Activated CD4-positive, alpha-beta T cell treated with anti-CD3 and anti-CD28 coated beads, Interleukin-2, amount 10 ng/mL, durations not matched to agents 7 days and 5 days (primary cell): ENCODE data around the gene ARHGAP30. TPM values are rescaled to one million over a fixed set of nuclear protein-coding genes. Genes with fewer than 3 reads are reported as not detected.

Experiments
- CTCF ChIA-PET: fragments of 350-600 bp; sonication (Branson Sonifier 250); formaldehyde crosslinking; loops from one replicate; lab custom pipeline; 2021; ENCODE audit warnings: antibody characterized with exemption; lab: Charles Lee
- POLR2A ChIA-PET: fragments of 350-600 bp; sonication (Branson Sonifier 250); formaldehyde crosslinking; loops from one replicate; lab custom pipeline; 2021; ENCODE audit warnings: antibody characterized with exemption; lab: Charles Lee
- DNase-seq: peaks from one replicate; pipeline ENCODE4 v3.0.0-alpha.2; 2020
- H3K27ac Mint-ChIP-seq: one replicate; pipeline ENCODE4 v1.8.0; 2021; ENCODE audit warnings: mild to moderate bottlenecking, moderate library complexity, mixed read lengths
- H3K27me3 Mint-ChIP-seq: one replicate; pipeline ENCODE4 v1.8.0; 2021; ENCODE audit warnings: mixed read lengths
- H3K36me3 Mint-ChIP-seq: one replicate; pipeline ENCODE4 v1.8.0; 2021; ENCODE audit warnings: low read depth, mixed read lengths
- H3K4me1 Mint-ChIP-seq: one replicate; pipeline ENCODE4 v1.8.0; 2021; ENCODE audit warnings: mixed read lengths
- H3K4me3 Mint-ChIP-seq: one replicate; pipeline ENCODE4 v1.8.0; 2021; ENCODE audit warnings: mild to moderate bottlenecking, moderate library complexity, mixed read lengths
- H3K9me3 Mint-ChIP-seq: one replicate; pipeline ENCODE4 v1.8.0; 2021; ENCODE audit warnings: mixed read lengths
- total RNA-seq, 2 experiments: library from RNA; stranded (reverse); gene quantifications; one replicate each; pipeline ENCODE4 v1.2.3, GENCODE V29; 2021

The ARHGAP30 gene
- total RNA-seq, 2 experiments from 2014 or later: 244 to 304 TPM

DNA sequence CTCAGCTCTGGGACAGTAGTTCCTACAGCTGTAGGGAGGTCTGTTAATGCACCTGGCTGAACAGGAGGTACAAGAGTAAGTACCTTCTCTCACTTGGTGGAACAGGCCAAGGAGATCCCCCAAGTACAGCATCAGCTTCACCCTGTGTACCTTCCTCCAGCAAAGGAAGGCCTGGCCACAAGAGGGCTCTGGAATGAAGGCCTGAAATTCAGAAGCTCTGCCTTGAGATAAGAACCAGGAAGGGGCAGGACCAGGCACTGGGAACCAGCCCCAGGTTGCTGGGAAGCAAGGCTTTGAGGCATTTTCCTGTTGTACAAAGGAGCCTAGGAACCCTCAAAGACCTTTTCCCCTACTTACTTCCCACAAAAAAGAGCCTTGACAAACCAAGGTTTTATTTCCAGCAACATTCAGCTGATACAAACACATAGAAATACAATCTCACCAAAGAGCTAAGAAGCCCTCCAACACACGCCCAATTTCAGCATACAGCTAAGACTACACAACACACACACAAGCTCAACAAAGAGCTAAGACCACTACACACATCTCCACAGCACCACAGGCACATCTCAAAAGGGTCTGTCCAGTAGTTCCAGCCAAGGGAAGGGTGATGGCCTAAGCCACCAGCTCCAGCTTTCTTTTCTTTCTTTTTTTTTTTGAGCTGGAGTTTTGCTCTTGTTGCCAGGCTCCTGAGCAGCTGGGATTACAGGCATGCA lies 72.2 kb downstream of the ARHGAP30 start:
- Mint-ChIP-seq H3K4me1 (peaks cover 6% of the 10 kb centered on the region), H3K27me3 (no peaks in the 10 kb centered on the region), H3K36me3 (peaks cover 4% of the 10 kb centered on the region), H3K27ac (no peak overlapping the region), H3K9me3 (no peaks in the 10 kb centered on the region), H3K4me3 (no peak overlapping the region)
- DNase-seq: peak; percentile 61
- ChIA-PET CTCF (interaction anchor here (0.7 to 2.7 kb wide), 13 partner anchors 9 to 385 kb away, joined by 3 to 14 read pairs (median 3); partner anchors contain the start of gene KLHDC9), POLR2A (no interaction called here)

Other genes starting within 250 kb of the ARHGAP30 start
- gene CD244, start 207.0 kb downstream of the ARHGAP30 start, total RNA-seq: 1 to 10 TPM; 1.8 to 2.1 TPM
- not detected for gene ITLN1, start 184.7 kb downstream of the ARHGAP30 start, total RNA-seq
- not detected for gene ITLN2, start 115.1 kb downstream of the ARHGAP30 start, total RNA-seq
- 10 to 100 TPM; 14.1 to 15.6 TPM for gene F11R, start 48.7 kb downstream of the ARHGAP30 start, total RNA-seq
- 10 to 100 TPM; 33.5 to 43.6 TPM for gene TSTD1, start 30.9 kb downstream of the ARHGAP30 start, total RNA-seq
- gene USF1, start 23.9 kb downstream of the ARHGAP30 start, total RNA-seq: 10 to 100 TPM; 78.0 to 81.2 TPM
- gene NECTIN4, start 19.7 kb upstream of the ARHGAP30 start, total RNA-seq: under 1 TPM in 1 of 2 experiments, not detected in 1; 0.15 TPM
- gene KLHDC9, start 28.5 kb upstream of the ARHGAP30 start, total RNA-seq: under 1 TPM in 1 of 2 experiments, not detected in 1; 0.30 TPM
- 10 to 100 TPM; 46.0 to 56.0 TPM for gene PFDN2, start 48.1 kb upstream of the ARHGAP30 start, total RNA-seq
- 10 to 100 TPM; 37.7 to 39.0 TPM for gene NIT1, start 48.2 kb upstream of the ARHGAP30 start, total RNA-seq
- 10 to 100 TPM; 39.8 to 43.1 TPM for gene DEDD, start 62.8 kb upstream of the ARHGAP30 start, total RNA-seq
- gene UFC1, start 84.1 kb upstream of the ARHGAP30 start, total RNA-seq: 100 to 1,000 TPM; 115 to 120 TPM
- gene USP21, start 89.6 kb upstream of the ARHGAP30 start, total RNA-seq: 10 to 100 TPM; 34.7 to 40.2 TPM
- gene PPOX, start 96.5 kb upstream of the ARHGAP30 start, total RNA-seq: 10 to 100 TPM; 33.6 to 40.7 TPM
- 10 to 100 TPM; 43.1 to 48.6 TPM for gene B4GALT3, start 107.6 kb upstream of the ARHGAP30 start, total RNA-seq
- gene ADAMTS4, start 129.2 kb upstream of the ARHGAP30 start, total RNA-seq: 1 to 10 TPM in 1 of 2 experiments, under 1 TPM in 1; 0.31 to 1.3 TPM
- 10 to 100 TPM; 74.2 to 82.1 TPM for gene NDUFS2, start 132.5 kb upstream of the ARHGAP30 start, total RNA-seq
- 1 to 10 TPM; 1.8 to 3.0 TPM for gene FCER1G, start 145.4 kb upstream of the ARHGAP30 start, total RNA-seq
- not detected for gene APOA2, start 153.7 kb upstream of the ARHGAP30 start, total RNA-seq
- 10 to 100 TPM; 16.7 to 17.3 TPM for gene TOMM40L, start 156.2 kb upstream of the ARHGAP30 start, total RNA-seq
- not detected for gene NR1I3, start 168.3 kb upstream of the ARHGAP30 start, total RNA-seq
- under 1 TPM in 1 of 2 experiments, not detected in 1; 0.15 TPM for gene PCP4L1, start 188.9 kb upstream of the ARHGAP30 start, total RNA-seq
- gene MPZ, start 240.1 kb upstream of the ARHGAP30 start, total RNA-seq: 1 to 10 TPM; 4.5 to 5.2 TPM
- 100 to 1,000 TPM; 159 to 169 TPM for gene SDHC, start 244.5 kb upstream of the ARHGAP30 start, total RNA-seq